ENCODE measurements around the gene FBLN1. TPM values are rescaled to one million over a fixed set of nuclear protein-coding genes. Genes with fewer than 3 reads are reported as not detected.
A peak's percentile ranks its signal among the peaks of the same experiment; 100 is the strongest.

Gene FBLN1
- total and polyA plus RNA-seq, 9 donors, result 62.7 to 394 (median 189) TPM

DNA sequence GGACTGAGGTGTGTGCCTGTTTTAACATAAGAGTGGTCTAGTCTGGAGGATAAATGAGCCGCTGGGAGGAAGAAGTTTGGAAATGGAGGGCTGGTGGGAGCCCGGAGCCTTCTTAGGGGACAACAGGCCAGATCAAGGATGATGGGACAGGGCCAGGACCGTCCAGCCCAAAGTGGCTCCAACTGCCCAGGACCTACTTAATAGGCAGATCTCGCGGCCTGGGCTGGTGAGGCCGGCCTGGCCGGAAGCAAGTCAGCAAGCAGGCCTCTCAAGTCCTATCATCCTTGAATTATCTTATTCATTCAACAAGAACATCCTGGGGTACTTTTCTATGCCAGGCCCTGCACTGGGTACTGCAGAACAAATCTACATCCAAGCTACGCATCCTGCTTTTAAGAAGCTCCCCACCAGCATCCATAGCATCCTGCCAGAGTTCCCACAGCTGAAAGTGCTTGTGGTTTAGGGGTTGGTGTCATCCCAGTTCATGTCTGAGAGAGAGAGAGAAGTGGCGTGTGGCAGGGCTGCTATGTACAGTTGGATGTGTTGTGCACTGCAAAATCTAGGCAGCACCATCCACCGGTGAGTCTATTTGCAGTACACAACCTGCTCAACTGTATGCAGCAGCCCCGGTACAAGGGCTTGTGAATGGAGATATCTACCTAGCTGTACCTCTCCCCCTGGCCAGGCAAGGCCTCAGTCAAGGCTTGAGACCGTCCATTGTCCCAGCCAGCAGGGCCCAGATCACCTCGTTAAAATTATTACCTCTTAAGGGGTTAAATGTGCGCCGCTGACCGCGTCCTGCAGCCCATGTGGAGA, 82.1 kb downstream of the FBLN1 start:
- no peak overlapping the region for H3K27ac ChIP-seq
- intact Hi-C loops (cut with DNase I), result no loop called here
- no peak for DNase-seq

DNA sequence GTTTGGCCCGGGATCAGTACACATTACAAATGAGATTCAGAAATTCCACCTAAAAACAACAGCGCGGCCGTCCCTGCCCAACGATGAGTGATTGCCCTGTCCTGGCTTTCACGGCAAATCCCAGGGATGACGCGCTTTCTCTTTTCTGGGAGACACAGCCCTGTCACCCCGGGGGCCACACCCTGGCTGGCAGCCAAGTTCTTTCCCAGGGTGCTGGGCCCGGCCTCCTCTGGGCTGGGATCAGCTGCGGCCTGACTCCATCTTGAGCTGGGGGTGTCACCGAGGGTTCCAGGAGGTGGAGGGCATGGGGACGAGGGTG, 82.7 kb downstream of the FBLN1 start:
- TF ChIP-seq, protein P1, sequence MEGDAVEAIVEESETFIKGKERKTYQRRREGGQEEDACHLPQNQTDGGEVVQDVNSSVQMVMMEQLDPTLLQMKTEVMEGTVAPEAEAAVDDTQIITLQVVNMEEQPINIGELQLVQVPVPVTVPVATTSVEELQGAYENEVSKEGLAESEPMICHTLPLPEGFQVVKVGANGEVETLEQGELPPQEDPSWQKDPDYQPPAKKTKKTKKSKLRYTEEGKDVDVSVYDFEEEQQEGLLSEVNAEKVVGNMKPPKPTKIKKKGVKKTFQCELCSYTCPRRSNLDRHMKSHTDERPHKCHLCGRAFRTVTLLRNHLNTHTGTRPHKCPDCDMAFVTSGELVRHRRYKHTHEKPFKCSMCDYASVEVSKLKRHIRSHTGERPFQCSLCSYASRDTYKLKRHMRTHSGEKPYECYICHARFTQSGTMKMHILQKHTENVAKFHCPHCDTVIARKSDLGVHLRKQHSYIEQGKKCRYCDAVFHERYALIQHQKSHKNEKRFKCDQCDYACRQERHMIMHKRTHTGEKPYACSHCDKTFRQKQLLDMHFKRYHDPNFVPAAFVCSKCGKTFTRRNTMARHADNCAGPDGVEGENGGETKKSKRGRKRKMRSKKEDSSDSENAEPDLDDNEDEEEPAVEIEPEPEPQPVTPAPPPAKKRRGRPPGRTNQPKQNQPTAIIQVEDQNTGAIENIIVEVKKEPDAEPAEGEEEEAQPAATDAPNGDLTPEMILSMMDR (IDR thresholded peaks at IDR 0.05), result no peak
- TF ChIP-seq POLR2A (IDR thresholded peaks at IDR 0.05), result no peak
- TF ChIP-seq EP300 (IDR thresholded peaks at IDR 0.05), result no peak
- H3K9me3 ChIP-seq, result no peaks in the 10 kb centered on the region
- peak in 1 of 5 donors; percentile 33 for DNase-seq
- no peak overlapping the region for H3K27ac ChIP-seq
- H3K4me1 ChIP-seq (ENCODE audit: insufficient read depth), result no peaks in the 10 kb centered on the region
- intact Hi-C loops (cut with DNase I), result no loop called here
- H3K27me3 ChIP-seq, result no peaks in the 10 kb centered on the region
- WGBS, 3 donors, result 17 to 25% (median 21%) methylated on average over 13 of the region's 13 CpGs
- H3K4me3 ChIP-seq, result no peak overlapping the region
- H3K36me3 ChIP-seq, result no peaks in the 10 kb centered on the region

More for the DNA sequence above, 82.1 kb downstream of the FBLN1 start:
- H3K4me3 ChIP-seq, result no peak overlapping the region
- WGBS, 3 donors, result 64 to 68% (median 67%) methylated on average over 17 of the region's 17 CpGs
- H3K4me1 ChIP-seq (ENCODE audit: insufficient read depth), result no peaks in the 10 kb centered on the region
- no peaks in the 10 kb centered on the region for H3K27me3 ChIP-seq
- TF ChIP-seq EP300 (IDR thresholded peaks at IDR 0.05) (no peak), POLR2A (IDR thresholded peaks at IDR 0.05) (no peak)
- TF ChIP-seq, protein P1 (IDR thresholded peaks at IDR 0.05), result no peak
- no peaks in the 10 kb centered on the region for H3K36me3 ChIP-seq
- H3K9me3 ChIP-seq, result no peaks in the 10 kb centered on the region

DNA sequence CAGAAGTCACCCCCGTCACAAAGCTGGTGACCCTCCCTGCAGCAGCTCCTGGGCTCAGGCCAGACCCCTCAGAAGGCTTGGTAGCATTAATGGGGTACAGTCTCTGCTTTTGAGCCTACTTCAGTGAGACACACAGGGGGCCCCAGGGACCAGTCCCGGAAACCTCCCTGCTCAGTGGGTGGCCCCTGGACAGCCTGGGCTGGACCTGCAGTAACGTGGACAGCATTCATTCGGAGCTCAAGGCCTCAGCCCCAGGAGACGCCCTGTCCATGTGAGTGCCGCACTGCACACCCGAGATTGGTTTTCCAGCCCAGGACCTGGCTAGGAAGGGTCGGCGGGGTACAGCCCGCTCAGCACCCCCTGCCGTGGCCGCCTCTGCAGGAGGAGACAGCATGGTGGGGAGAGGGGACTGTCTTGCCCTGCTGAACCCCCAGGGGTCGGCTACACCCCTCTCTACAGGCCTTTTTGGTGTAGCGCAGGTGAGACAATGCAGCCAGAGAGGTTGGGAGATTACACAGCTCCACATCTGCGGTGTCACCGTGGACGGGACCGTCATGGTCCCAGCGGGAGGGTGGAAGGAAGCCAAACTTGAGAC, 83.4 kb downstream of the FBLN1 start:
- intact Hi-C loops (cut with DNase I), result no loop called here
- Histone ChIP-seq H3K4me3 (no peak overlapping the region), H3K4me1 (ENCODE audit: insufficient read depth) (no peaks in the 10 kb centered on the region), H3K36me3 (no peaks in the 10 kb centered on the region), H3K27ac (no peak overlapping the region), H3K27me3 (no peaks in the 10 kb centered on the region), H3K9me3 (no peaks in the 10 kb centered on the region)
- WGBS, 3 donors, result 86 to 90% (median 87%) methylated on average over 18 to 19 of the region's 19 CpGs
- TF ChIP-seq POLR2A (IDR thresholded peaks at IDR 0.05) (no peak), EP300 (IDR thresholded peaks at IDR 0.05) (no peak)
- TF ChIP-seq, protein P1 (IDR thresholded peaks at IDR 0.05), result no peak
- DNase-seq, result no peak

DNA sequence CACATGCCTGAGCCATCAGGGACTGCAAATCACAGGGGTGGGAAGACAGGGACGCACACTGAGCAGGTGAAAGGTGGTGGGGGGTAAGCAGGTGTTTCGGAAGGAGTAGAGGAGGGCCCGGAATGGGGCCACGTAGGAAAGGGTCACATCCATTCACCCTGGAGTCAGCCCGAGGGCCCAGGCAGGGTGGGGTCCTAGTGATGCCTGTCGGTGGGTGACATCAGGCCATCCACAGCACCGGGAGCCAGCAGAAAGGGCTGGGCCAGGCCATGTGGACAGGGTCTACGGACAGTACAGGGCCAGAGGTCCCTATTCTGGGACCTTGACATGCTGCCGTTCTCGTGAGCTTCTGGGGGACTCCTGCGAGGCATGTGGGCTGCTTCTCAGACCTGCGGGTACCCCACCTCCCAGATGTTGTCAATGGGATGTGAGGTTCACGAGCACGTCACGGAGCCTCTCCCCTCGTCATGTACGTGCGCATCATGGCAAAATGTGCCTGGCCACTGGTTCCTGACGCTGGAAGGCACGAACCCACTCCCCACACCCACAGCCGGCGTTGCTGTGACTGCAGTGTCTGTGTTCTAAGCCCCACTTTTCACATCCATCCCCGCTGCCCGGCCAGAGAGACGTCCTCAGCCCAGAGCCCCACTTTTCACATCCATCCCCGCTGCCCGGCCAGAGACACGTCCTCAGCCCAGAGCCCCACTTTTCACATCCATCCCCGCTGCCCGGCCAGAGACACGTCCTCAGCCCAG, 84.1 kb downstream of the FBLN1 start:
- H3K9me3 ChIP-seq, result no peaks in the 10 kb centered on the region
- H3K4me3 ChIP-seq, result no peak overlapping the region
- no peaks in the 10 kb centered on the region for H3K27me3 ChIP-seq
- H3K36me3 ChIP-seq, result no peaks in the 10 kb centered on the region
- WGBS, 3 donors, result 84 to 91% (median 88%) methylated on average over 27 to 31 of the region's 31 CpGs
- DNase-seq, result no peak
- H3K27ac ChIP-seq, result no peak overlapping the region
- intact Hi-C loops (cut with DNase I), result no loop called here
- no peaks in the 10 kb centered on the region for H3K4me1 ChIP-seq (ENCODE audit: insufficient read depth)
- no peak for TF ChIP-seq EP300 (IDR thresholded peaks at IDR 0.05)
- TF ChIP-seq, protein P1 (IDR thresholded peaks at IDR 0.05), result no peak
- TF ChIP-seq POLR2A (IDR thresholded peaks at IDR 0.05), result no peak
